HepG2 (cell line): ENCODE measurements around the gene NCDN. TPM values are rescaled to one million over a fixed set of nuclear protein-coding genes. Genes with fewer than 3 reads are reported as not detected.

ENCODE experiments used
- DR1 ChIP-seq: sonication (generic); formaldehyde crosslinking; IDR thresholded peaks from 2 replicates; pipeline ENCODE4 v1.8.0; 2021; ENCODE audit warnings: mild to moderate bottlenecking, missing genetic modification reagents, inconsistent platforms
- GZF1 ChIP-seq: sonication (generic); formaldehyde crosslinking; IDR thresholded peaks from 2 replicates; pipeline ENCODE4 v1.5.1; 2020; ENCODE audit warnings: mild to moderate bottlenecking, missing genetic modification reagents
- IKZF1 ChIP-seq: fragments of 450-650 bp; IDR thresholded peaks from 2 replicates; pipeline ENCODE4 v1.7.1; 2016
- ISL2 ChIP-seq: sonication (generic); formaldehyde crosslinking; IDR thresholded peaks from 2 replicates; pipeline ENCODE4 v1.5.0; 2020; ENCODE audit warnings: missing genetic modification reagents
- MYPOP ChIP-seq: sonication (generic); formaldehyde crosslinking; IDR thresholded peaks from 2 replicates; pipeline ENCODE4 v1.8.1; 2023; ENCODE audit warnings: mild to moderate bottlenecking, moderate library complexity, missing genetic modification reagents
- NFE2 ChIP-seq: sonication (generic); formaldehyde crosslinking; IDR thresholded peaks from 2 replicates; pipeline ENCODE4 v1.4.0; 2020; ENCODE audit warnings: missing genetic modification reagents
- RBM39 ChIP-seq: fragments of 200-400 bp; formaldehyde crosslinking; IDR thresholded peaks from one replicate; pipeline ENCODE4 v1.6.1; 2018; ENCODE audit warnings: antibody characterized with exemption, mild to moderate bottlenecking, low read depth, low read length; ENCODE audit not compliant: poor library complexity, severe bottlenecking
- SALL1 ChIP-seq: sonication (generic); formaldehyde crosslinking; IDR thresholded peaks from 2 replicates; pipeline ENCODE4 v1.8.0; 2022; ENCODE audit warnings: mild to moderate bottlenecking, missing genetic modification reagents
- TFAP4 ChIP-seq: sonication (generic); IDR thresholded peaks from 2 replicates; pipeline ENCODE4 v1.6.1; 2016; ENCODE audit warnings: low read depth, borderline replicate concordance
- TFDP2 ChIP-seq: sonication (generic); formaldehyde crosslinking; IDR thresholded peaks from 2 replicates; pipeline ENCODE4 v1.4.0; 2020; ENCODE audit warnings: missing genetic modification reagents
- TIGD3 ChIP-seq: sonication (generic); formaldehyde crosslinking; IDR thresholded peaks from 2 replicates; pipeline ENCODE4 v1.5.1; 2020; ENCODE audit warnings: mild to moderate bottlenecking, missing genetic modification reagents, borderline replicate concordance
- ZBTB7B ChIP-seq: sonication (generic); formaldehyde crosslinking; IDR thresholded peaks from 2 replicates; pipeline ENCODE4 v1.4.0; 2020; ENCODE audit warnings: missing genetic modification reagents
- ZFP1 ChIP-seq: IDR thresholded peaks from 2 replicates; pipeline ENCODE4 v1.6.1; 2016
- ZHX1 ChIP-seq: sonication (generic); formaldehyde crosslinking; IDR thresholded peaks from 2 replicates; pipeline ENCODE4 v1.8.1; 2022; ENCODE audit warnings: low read depth, mild to moderate bottlenecking, missing genetic modification reagents
- ZKSCAN1 ChIP-seq: fragments of 150-350 bp; IDR thresholded peaks from 2 replicates; pipeline ENCODE4 v1.6.1; 2014; ENCODE audit warnings: low read length
- ZNF224 ChIP-seq: sonication (generic); formaldehyde crosslinking; IDR thresholded peaks from 2 replicates; pipeline ENCODE4 v1.5.0; 2020; ENCODE audit warnings: mild to moderate bottlenecking, missing genetic modification reagents
- ZNF326 ChIP-seq: sonication (generic); formaldehyde crosslinking; IDR thresholded peaks from 2 replicates; pipeline ENCODE4 v1.4.0; 2020; ENCODE audit warnings: missing genetic modification reagents, borderline replicate concordance
- ZNF33A ChIP-seq: sonication (generic); formaldehyde crosslinking; IDR thresholded peaks from 2 replicates; pipeline ENCODE4 v1.5.1; 2020; ENCODE audit warnings: missing genetic modification reagents, mild to moderate bottlenecking, moderate library complexity, borderline replicate concordance
- ZNF550 ChIP-seq: sonication (generic); formaldehyde crosslinking; IDR thresholded peaks from 2 replicates; pipeline ENCODE4 v1.4.0; 2020; ENCODE audit warnings: mild to moderate bottlenecking, missing genetic modification reagents, borderline replicate concordance
- ZNF576 ChIP-seq: sonication (generic); formaldehyde crosslinking; IDR thresholded peaks from 2 replicates; pipeline ENCODE4 v1.4.0; 2020; ENCODE audit warnings: mild to moderate bottlenecking, missing genetic modification reagents
- ZNF616 ChIP-seq: sonication (generic); formaldehyde crosslinking; IDR thresholded peaks from 2 replicates; pipeline ENCODE4 v1.5.0; 2020; ENCODE audit warnings: low read depth, mild to moderate bottlenecking, missing genetic modification reagents
- ZNF660 ChIP-seq: sonication (generic); formaldehyde crosslinking; IDR thresholded peaks from 2 replicates; pipeline ENCODE4 v1.5.1; 2020; ENCODE audit warnings: mild to moderate bottlenecking, low read depth, missing genetic modification reagents, borderline replicate concordance
- ZNF790 ChIP-seq: sonication (generic); formaldehyde crosslinking; IDR thresholded peaks from 2 replicates; pipeline ENCODE4 v1.8.0; 2022; ENCODE audit warnings: missing genetic modification reagents, mild to moderate bottlenecking, borderline replicate concordance
- ZNF850 ChIP-seq: sonication (generic); formaldehyde crosslinking; conservative IDR thresholded peaks from 2 replicates; pipeline ENCODE4 v1.9.0; 2021; ENCODE audit warnings: mild to moderate bottlenecking, missing genetic modification reagents
- polyA plus RNA-seq, 8 experiments: library from polyadenylated mRNA; depleted of rRNA in 3 of 8; stranded (reverse) in 7 of 8; unstranded in 1 of 8; fragments of >200 nt; fragmentation: Illumina TruSeq in 4 of 8; extraction: Trizol in 4 of 8; gene quantifications; 2 replicates each; pipeline versions ENCODE4 v1.2.1 to v1.2.3, GENCODE V29; 2011 to 2016; ENCODE audit warnings: low read depth in 4 of 8, missing spikeins in 1 of 8, mixed read lengths in 1 of 8; ENCODE audit not compliant: insufficient read depth in 1 of 8
- total RNA-seq, 5 experiments: library from RNA; depleted of rRNA; stranded (reverse); fragments of >200 nt; fragmentation: Illumina TruSeq; extraction: Trizol; gene quantifications; 2 replicates each; pipeline ENCODE4 v1.2.3, GENCODE V29; 2016; ENCODE audit warnings: low read depth in 1 of 5

The NCDN gene
- total and polyA plus RNA-seq, 2 of the 13 experiments (the other 11 are each of a cell fraction or from before 2014, with no cell fraction given), result 6.6 to 9.3 TPM

- TF ChIP-seq ZHX1 (CRISPR knock-in tag) (no peak; the same call in 1 of the 2 replicates), GZF1 (CRISPR knock-in tag) (no peak; the same call in 1 of the 2 replicates), ZNF850 (no peak), ZBTB7B (peak; percentile 50; the same call in 1 of the 2 replicates), NFE2 (CRISPR knock-in tag) (no peak), ISL2 (CRISPR knock-in tag) (no peak; the same call in none of the 2 replicates), MYPOP (no peak), ZNF326 (CRISPR knock-in tag) (no peak), ZNF576 (CRISPR knock-in tag) (no peak), IKZF1 (no peak), ZNF33A (CRISPR knock-in tag) (no peak), TFAP4 (peak; percentile 2; the same call in 1 of the 2 replicates), ZNF790 (no peak), ZNF616 (no peak), ZNF550 (CRISPR knock-in tag) (no peak), ZFP1 (no peak; the same call in 1 of the 2 replicates), ZKSCAN1 (no peak), SALL1 (no peak), DR1 (no peak), ZNF224 (CRISPR knock-in tag) (no peak), TIGD3 (CRISPR knock-in tag) (no peak), RBM39 (peak; percentile 63), TFDP2 (CRISPR knock-in tag) (peak; percentile 59; the same call in 1 of the 2 replicates), ZNF660 (CRISPR knock-in tag) (no peak; the same call in 1 of the 2 replicates)
Measured at GRCh38 chr1:35557118-35557610, 435 bp upstream of the NCDN start, which contains the start of gene KIAA0319L (continued).
